WI38 (cell line): ENCODE measurements around the gene ZFP36L1.

Experiments
- H3K4me3 ChIP-seq: 2 replicates; pipeline ENCODE4 v1.5.1; 2011; ENCODE audit warnings: low read depth, mild to moderate bottlenecking, control low read depth, low read length
- TF ChIP-seq, protein P1 (sequence below): IDR thresholded peaks from 2 replicates; pipeline ENCODE4 v1.5.1; 2012; ENCODE audit warnings: low read depth, mild to moderate bottlenecking, control low read depth, low read length

ZFP36L1 gene

GRCh38 chr14:68810173-68811153, 17.6 kb upstream of the ZFP36L1 start:
- H3K4me3 ChIP-seq, result no peak overlapping the region
- TF ChIP-seq, protein P1, sequence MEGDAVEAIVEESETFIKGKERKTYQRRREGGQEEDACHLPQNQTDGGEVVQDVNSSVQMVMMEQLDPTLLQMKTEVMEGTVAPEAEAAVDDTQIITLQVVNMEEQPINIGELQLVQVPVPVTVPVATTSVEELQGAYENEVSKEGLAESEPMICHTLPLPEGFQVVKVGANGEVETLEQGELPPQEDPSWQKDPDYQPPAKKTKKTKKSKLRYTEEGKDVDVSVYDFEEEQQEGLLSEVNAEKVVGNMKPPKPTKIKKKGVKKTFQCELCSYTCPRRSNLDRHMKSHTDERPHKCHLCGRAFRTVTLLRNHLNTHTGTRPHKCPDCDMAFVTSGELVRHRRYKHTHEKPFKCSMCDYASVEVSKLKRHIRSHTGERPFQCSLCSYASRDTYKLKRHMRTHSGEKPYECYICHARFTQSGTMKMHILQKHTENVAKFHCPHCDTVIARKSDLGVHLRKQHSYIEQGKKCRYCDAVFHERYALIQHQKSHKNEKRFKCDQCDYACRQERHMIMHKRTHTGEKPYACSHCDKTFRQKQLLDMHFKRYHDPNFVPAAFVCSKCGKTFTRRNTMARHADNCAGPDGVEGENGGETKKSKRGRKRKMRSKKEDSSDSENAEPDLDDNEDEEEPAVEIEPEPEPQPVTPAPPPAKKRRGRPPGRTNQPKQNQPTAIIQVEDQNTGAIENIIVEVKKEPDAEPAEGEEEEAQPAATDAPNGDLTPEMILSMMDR, result no peak

DNA sequence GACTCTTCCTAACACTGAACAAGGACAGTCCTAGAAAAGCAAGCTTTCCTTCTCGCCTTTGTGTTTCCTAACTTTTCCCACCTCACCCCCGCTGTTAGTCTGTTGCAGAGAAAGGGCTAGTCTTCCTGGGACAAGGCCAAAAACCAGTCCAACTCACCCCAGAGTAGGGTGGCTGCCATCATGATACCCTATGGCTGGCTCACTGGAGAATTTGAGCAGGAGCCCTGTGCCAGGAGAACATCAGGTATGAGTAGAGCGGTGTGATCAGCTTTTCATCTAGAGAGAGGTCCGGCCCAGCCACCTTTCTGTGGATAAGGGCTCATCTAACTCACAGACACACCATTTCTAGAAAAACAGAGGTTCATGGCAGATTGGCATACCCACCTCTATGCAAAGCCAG, 16.7 kb upstream of the ZFP36L1 start:
- no peak overlapping the region for H3K4me3 ChIP-seq
- TF ChIP-seq, protein P1, result no peak

GRCh38 chr14:68808696-68809480, 16.0 kb upstream of the ZFP36L1 start:
- TF ChIP-seq, protein P1, result no peak
- no peak overlapping the region for H3K4me3 ChIP-seq

- H3K4me3 ChIP-seq, result no peak overlapping the region
- TF ChIP-seq, protein P1, result no peak
These were observed 15.1 kb upstream of the ZFP36L1 start for GRCh38 chr14:68807987-68808386.

DNA sequence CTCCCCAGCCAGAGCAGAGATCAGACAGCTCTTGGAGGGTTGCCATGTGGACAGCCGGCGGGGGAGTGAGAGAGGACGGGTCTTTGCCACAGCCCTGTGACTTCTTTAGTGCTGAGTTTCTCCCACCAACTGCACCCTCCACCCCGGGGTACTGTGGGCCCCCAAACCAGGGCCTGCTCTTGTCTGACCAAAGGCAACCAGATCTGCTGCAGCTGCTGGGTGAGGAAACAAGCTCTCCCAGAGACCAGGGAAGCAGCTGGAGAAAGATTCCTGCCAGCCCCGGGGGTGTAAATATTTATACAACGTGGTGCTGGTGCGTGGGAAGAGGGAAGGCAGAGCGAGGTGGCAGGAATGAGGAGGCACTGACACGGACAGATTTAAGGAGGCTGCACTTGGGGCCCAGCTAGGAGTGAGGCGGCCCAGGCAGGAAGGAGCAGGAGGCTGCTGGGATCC, 14.3 kb upstream of the ZFP36L1 start:
- TF ChIP-seq, protein P1, result no peak
- H3K4me3 ChIP-seq, result no peak overlapping the region

DNA sequence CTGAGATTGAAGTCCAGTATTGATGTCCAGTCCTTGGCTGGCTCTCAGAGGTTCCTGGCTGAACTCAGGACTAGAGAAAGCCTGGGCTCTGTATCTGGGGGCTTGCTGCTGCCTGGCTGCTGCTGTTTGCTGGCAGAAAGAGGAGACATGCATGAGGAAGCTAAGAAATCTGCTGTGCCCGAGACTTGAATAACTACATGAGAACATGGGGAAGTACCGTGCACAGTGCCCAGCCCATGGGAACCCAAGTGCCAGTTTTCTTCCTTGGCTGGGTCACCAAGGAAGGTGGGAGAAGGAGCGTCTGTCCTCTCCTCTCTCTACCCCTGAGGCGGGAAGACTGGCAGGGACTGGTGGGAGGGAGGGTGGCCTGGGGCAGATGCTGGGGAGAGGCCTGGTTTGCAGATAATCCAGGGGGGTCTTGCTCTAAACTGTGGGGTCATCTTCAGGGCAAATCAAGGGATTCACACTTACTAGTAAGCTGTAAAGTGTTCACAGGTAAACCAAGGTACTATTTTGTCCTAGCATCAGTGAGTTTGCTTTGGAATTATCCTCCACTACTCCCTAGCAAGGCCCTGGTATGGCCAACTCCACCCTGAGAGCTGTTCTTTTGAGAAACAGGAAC, 13.8 kb upstream of the ZFP36L1 start:
- no peak overlapping the region for H3K4me3 ChIP-seq
- TF ChIP-seq, protein P1, result no peak
